ENCODE results near the gene DENND1A. TPM values are rescaled to one million over a fixed set of nuclear protein-coding genes. Genes with fewer than 3 reads are reported as not detected.

The DENND1A gene
- total and polyA plus RNA-seq, 4 donors: 7.9 to 22.0 (median 13.9) TPM

DNA sequence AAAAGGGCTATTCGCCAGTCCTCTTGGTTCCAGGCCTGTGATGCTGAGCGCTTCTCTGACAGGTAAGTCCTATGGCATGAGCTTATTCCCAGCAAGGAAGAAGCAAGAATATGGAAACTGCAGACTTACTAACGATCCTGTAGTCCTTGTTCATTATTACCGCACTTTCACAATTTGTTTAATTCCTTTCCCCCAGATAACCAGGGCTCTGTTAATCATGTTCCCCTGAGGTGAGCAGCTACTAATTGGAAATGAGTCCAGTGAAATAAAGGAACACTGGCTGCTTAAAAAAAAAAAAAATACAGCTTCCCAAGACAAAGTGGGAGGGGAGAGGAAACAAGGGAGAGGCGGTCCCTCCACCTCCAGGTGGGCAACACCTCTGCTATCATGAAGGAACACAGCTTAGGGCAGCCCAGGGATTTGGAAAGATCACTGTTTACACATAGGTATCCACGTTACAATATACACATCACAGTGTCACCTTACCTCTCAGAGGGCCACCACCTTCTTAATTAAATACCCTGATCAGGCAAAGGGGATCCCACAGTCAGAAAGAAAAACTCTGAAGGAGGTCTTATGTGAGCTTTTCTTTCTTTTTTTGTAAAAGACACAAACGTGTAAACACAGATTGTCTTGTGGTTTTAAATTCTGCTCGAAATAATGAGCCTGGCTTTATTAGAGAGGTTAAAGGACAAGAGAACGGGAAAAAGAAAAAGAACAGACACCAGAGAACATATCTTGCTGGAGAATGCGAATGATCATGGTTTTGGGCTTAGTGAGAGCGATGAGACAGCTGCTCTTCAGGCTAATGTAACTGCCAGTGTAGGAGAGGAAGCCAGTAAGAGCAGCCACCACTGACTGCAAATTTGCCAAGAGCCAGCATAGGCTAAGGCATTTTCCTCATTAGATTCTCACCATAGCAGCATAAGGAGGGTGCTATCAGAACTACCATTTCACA lies 315.3 kb downstream of the DENND1A start:
- no peaks in the 10 kb centered on the region for H3K9me3 ChIP-seq (ENCODE audit: control insufficient read depth in 4 of 4, low read length in 3 of 4)
- H3K4me1 ChIP-seq (ENCODE audit: control insufficient read depth in 4 of 4, insufficient read depth in 4 of 4, low read length in 3 of 4): no peaks in the 10 kb centered on the region
- no peaks in the 10 kb centered on the region for H3K27me3 ChIP-seq (ENCODE audit: control insufficient read depth in 4 of 4, insufficient read depth in 4 of 4, low read length in 3 of 4)
- TF ChIP-seq HNF4A (conservative IDR thresholded peaks at IDR 0.05): no peak
- no peak for TF ChIP-seq RXRA (IDR thresholded peaks at IDR 0.05)
- TF ChIP-seq HNF4G (IDR thresholded peaks at IDR 0.05): no peak
- peak; percentile 66 for TF ChIP-seq NR2F2 (IDR thresholded peaks at IDR 0.05)
- H3K9ac ChIP-seq (ENCODE audit: low read depth in 1 of 2, low read length in 2 of 2): no peak overlapping the region
- no peak overlapping the region for H3K27ac ChIP-seq (ENCODE audit: low read depth in 1 of 2, low read length in 2 of 2)
- 90% methylated on average over 11 of the region's 11 CpGs for WGBS
- no peak overlapping the region for H3K4me3 ChIP-seq (ENCODE audit: low read depth in 1 of 3, low read length in 3 of 3)
- no peaks in the 10 kb centered on the region for H3K36me3 ChIP-seq (ENCODE audit: control insufficient read depth in 4 of 4, insufficient read depth in 3 of 4, low read depth in 1 of 4, low read length in 3 of 4)
- peak; percentile 5 for DNase-seq (ENCODE audit: low spot score)

DNA sequence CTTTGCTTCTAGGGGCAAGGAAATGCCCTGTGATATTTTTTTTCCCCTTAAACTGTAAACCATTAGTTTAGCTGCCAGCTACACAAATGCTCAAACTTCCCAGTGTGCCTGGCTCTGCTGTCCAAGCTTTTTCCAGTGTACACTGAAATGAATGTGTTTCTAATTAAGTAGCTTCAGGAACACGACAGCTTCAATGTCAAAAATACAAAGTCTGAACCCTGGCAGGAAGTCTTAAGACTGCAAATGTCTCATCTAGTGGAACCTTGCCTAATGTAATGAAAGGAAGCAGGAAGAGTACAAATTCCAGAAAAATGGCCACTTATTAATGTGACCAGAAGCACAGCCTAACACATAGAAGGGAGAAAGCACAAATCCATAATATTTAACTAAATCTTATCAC lies 318.7 kb downstream of the DENND1A start:
- no peak overlapping the region for H3K9ac ChIP-seq (ENCODE audit: low read depth in 1 of 2, low read length in 2 of 2)
- H3K4me1 ChIP-seq (ENCODE audit: control insufficient read depth in 4 of 4, insufficient read depth in 4 of 4, low read length in 3 of 4): no peaks in the 10 kb centered on the region
- DNase-seq (ENCODE audit: low spot score): no peak
- TF ChIP-seq, protein P1, sequence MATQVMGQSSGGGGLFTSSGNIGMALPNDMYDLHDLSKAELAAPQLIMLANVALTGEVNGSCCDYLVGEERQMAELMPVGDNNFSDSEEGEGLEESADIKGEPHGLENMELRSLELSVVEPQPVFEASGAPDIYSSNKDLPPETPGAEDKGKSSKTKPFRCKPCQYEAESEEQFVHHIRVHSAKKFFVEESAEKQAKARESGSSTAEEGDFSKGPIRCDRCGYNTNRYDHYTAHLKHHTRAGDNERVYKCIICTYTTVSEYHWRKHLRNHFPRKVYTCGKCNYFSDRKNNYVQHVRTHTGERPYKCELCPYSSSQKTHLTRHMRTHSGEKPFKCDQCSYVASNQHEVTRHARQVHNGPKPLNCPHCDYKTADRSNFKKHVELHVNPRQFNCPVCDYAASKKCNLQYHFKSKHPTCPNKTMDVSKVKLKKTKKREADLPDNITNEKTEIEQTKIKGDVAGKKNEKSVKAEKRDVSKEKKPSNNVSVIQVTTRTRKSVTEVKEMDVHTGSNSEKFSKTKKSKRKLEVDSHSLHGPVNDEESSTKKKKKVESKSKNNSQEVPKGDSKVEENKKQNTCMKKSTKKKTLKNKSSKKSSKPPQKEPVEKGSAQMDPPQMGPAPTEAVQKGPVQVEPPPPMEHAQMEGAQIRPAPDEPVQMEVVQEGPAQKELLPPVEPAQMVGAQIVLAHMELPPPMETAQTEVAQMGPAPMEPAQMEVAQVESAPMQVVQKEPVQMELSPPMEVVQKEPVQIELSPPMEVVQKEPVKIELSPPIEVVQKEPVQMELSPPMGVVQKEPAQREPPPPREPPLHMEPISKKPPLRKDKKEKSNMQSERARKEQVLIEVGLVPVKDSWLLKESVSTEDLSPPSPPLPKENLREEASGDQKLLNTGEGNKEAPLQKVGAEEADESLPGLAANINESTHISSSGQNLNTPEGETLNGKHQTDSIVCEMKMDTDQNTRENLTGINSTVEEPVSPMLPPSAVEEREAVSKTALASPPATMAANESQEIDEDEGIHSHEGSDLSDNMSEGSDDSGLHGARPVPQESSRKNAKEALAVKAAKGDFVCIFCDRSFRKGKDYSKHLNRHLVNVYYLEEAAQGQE (IDR thresholded peaks at IDR 0.05): no peak
- TF ChIP-seq HNF4A (conservative IDR thresholded peaks at IDR 0.05) (no peak), TAF1 (conservative IDR thresholded peaks at IDR 0.05) (no peak), FOXA1 (IDR thresholded peaks at IDR 0.05) (no peak), NR2F2 (IDR thresholded peaks at IDR 0.05) (no peak), HNF4G (IDR thresholded peaks at IDR 0.05) (no peak), JUND (IDR thresholded peaks at IDR 0.05) (no peak), RXRA (IDR thresholded peaks at IDR 0.05) (no peak), SP1 (IDR thresholded peaks at IDR 0.05) (no peak), YY1 (IDR thresholded peaks at IDR 0.05) (no peak), FOXA2 (IDR thresholded peaks at IDR 0.05) (no peak), EGR1 (IDR thresholded peaks at IDR 0.05; ENCODE audit: low read depth in 2 of 2) (no peak)
- TF ChIP-seq, protein P2, sequence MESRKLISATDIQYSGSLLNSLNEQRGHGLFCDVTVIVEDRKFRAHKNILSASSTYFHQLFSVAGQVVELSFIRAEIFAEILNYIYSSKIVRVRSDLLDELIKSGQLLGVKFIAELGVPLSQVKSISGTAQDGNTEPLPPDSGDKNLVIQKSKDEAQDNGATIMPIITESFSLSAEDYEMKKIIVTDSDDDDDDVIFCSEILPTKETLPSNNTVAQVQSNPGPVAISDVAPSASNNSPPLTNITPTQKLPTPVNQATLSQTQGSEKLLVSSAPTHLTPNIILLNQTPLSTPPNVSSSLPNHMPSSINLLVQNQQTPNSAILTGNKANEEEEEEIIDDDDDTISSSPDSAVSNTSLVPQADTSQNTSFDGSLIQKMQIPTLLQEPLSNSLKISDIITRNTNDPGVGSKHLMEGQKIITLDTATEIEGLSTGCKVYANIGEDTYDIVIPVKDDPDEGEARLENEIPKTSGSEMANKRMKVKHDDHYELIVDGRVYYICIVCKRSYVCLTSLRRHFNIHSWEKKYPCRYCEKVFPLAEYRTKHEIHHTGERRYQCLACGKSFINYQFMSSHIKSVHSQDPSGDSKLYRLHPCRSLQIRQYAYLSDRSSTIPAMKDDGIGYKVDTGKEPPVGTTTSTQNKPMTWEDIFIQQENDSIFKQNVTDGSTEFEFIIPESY (IDR thresholded peaks at IDR 0.05): no peak
- TF ChIP-seq, protein P3, sequence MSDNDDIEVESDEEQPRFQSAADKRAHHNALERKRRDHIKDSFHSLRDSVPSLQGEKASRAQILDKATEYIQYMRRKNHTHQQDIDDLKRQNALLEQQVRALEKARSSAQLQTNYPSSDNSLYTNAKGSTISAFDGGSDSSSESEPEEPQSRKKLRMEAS (IDR thresholded peaks at IDR 0.05): no peak
- TF ChIP-seq, protein P4, sequence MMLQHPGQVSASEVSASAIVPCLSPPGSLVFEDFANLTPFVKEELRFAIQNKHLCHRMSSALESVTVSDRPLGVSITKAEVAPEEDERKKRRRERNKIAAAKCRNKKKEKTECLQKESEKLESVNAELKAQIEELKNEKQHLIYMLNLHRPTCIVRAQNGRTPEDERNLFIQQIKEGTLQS (IDR thresholded peaks at IDR 0.05): no peak
- no peak overlapping the region for H3K27ac ChIP-seq (ENCODE audit: low read depth in 1 of 2, low read length in 2 of 2)
- 76% methylated on average over 1 of the region's 1 CpG for WGBS
- no peak overlapping the region for H3K4me3 ChIP-seq (ENCODE audit: low read depth in 1 of 3, low read length in 3 of 3)
- no peaks in the 10 kb centered on the region for H3K36me3 ChIP-seq (ENCODE audit: control insufficient read depth in 4 of 4, insufficient read depth in 3 of 4, low read depth in 1 of 4, low read length in 3 of 4)
- no peaks in the 10 kb centered on the region for H3K9me3 ChIP-seq (ENCODE audit: control insufficient read depth in 4 of 4, low read length in 3 of 4)
- H3K27me3 ChIP-seq (ENCODE audit: control insufficient read depth in 4 of 4, insufficient read depth in 4 of 4, low read length in 3 of 4): no peaks in the 10 kb centered on the region
